GM21576 (cell line): ENCODE results near the gene TBC1D22A.

Experiments used
- ATAC-seq: cut with Tn5 transposase; IDR thresholded peaks from one replicate; pipeline ENCODE4 v1.9.1; 2021; ENCODE audit warnings: mild to moderate bottlenecking, moderate library complexity; ENCODE audit not compliant: unreplicated experiment

TBC1D22A gene

DNA sequence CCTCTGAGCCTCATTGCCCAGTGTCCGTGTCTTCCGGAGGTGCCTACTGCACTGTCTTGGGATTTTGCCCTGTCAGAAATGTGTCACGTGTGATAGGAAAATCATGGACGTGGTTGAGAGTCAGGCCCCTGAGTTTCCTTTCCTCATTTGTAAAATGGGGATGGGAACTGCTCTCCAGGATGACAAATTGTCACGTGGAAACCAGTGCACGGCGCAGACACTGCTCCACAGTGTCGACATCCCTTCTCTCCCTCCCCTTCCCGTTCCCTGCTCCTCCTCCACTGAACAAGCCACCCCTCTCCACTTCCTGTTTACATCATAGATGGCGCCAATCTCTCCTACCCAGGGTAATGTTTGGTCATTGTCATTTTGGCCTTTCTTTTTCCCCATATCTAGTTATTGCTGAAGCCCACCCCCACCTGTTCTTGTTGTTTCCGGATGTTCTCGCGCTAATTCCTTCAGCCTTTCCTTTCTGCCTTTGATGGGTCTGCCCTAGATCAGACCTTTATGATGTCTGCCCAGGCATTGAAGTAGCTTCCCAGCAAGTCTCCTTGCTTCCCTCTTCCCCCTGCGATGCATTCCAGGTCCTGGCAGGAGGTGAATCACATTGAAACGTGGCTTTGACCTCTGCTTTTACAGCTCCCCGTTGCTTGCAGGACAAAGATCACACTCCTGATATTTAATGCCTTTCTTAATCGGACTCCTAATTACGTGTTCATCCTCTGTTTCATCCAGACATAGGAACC, 91.8 kb downstream of the TBC1D22A start:
- ATAC-seq, result no peak

DNA sequence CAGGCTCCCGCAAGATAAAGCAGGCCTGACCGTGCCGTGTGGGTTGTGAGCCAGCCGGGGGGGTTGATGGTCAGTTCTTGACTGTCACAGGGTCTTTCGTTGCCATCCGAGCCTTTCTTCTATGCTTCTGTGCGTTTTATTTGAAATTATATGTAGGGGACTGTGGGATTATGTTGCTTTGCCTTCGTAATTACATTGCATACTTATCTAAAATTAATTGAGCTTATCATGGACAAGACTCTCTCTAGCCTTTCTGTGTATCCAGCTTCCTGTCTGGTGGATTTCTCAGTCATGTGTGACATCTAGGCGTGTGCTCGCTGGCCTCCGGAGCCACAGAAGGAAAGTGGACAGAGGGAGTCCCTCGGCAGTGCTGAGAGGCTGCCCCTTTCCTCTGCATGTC, 93.2 kb downstream of the TBC1D22A start:
- ATAC-seq, result no peak

DNA sequence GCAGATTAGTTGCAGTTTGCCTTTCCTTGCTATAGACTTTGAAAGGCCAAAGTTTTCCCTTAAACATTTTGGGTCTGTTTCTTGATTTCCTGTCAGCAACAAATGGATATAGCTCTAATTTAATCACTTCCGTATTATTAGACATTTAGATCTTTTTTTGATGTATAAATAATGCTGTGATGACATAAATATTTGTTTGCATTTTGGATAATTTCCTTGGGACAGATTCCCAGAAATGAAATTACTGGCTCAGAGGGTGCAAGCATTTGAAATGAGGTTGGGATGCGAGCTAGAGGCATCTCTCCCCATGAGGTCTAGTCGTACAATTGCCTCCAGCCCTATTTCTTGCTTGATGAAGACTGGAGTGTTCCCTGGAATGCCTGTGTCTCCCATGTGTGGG, 94.2 kb downstream of the TBC1D22A start:
- ATAC-seq, result no peak

DNA sequence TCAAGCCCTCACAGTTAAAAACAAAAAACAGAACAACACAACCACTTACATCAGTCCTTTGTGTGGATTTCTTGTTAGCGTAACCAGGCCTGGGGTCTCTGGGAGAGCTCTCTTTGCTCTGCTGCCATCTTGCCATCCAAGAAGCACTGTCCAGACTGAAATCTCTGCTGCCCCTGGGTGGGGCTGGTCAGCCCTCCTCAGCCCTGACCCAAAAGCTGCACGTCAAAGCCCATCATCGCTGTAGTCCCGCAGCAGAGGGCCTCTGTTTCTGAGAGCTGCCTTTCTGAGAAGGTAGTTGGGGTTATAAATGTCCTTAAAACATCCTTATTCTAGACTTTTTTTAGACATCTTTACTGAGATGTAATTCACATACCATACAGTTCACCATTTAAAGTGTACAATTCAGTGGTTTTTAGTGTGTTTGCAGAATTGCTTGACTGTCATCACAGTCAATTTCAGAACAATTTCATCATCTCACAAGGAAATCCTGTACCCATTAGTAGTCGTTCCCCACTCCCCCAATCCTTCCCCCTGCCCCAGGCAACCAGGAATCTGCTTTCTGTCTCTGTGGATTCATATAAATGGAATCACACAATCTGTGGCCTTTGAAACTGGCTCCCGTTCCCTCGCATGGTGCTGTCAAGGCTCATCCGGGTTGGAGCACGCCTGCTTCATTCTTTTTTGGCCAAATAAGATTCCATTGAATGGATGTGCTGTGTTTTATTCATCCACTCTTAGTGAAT, 94.9 kb downstream of the TBC1D22A start:
- ATAC-seq, result no peak

DNA sequence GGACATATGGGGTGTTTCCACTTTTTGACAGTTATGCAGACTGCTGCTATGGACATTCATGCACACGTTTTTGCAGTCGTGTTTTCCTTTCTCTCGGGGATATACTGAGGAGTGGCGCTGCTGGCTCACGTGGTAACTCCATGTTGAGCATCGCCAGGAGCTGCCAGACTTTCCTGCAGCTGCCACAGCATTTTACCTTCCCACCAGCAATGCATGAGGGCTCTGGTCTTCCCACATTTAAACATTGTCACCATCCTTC, 95.4 kb downstream of the TBC1D22A start:
- no peak for ATAC-seq

DNA sequence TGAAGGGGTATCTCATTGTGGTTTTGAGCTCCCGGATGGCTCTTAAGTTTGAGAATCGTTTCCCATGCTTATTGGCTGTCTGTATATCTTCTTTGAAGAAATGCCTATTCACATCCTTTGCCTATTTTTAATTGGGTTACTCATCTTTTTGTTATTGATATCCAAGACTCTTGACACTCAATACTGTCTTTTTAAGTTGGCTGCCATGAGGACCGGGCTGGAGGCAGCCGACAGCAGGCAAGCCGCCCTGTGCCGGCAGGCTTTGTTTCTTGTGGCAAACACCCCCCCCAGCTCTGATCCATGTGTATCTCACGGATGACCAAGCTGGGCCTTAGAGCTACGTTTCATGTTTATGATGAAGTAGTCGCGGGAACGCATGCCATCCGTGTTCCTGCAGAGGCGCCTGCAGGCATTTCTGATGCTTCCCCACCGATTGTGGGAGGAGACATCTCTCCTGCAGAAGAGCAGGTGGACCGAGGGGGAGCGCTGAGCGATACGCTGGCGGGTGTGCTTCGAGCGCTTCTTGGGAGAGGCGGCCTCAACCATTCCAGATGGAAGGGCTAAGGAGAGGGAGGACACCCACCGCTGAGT, 95.8 kb downstream of the TBC1D22A start:
- ATAC-seq, result no peak

DNA sequence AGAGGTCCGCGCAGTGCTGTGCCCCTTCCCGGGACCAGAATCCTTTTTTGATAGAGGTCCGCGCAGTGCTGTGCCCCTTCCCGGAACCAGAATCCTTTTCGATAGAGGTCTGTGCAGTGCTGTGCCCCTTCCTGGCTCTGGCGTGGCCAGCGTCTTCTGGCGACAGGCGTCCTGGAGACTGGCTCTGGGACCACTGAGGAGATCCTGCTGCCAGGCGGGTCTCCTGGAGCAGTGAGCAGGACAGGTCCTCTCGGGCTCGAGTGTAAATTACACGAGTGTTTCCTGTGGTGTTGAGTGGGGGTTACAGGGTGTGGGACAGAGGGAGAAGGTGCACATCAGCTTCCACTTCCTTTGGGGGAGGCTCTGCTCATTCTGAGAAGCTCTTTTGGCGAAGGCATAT, 98.1 kb downstream of the TBC1D22A start:
- no peak for ATAC-seq

DNA sequence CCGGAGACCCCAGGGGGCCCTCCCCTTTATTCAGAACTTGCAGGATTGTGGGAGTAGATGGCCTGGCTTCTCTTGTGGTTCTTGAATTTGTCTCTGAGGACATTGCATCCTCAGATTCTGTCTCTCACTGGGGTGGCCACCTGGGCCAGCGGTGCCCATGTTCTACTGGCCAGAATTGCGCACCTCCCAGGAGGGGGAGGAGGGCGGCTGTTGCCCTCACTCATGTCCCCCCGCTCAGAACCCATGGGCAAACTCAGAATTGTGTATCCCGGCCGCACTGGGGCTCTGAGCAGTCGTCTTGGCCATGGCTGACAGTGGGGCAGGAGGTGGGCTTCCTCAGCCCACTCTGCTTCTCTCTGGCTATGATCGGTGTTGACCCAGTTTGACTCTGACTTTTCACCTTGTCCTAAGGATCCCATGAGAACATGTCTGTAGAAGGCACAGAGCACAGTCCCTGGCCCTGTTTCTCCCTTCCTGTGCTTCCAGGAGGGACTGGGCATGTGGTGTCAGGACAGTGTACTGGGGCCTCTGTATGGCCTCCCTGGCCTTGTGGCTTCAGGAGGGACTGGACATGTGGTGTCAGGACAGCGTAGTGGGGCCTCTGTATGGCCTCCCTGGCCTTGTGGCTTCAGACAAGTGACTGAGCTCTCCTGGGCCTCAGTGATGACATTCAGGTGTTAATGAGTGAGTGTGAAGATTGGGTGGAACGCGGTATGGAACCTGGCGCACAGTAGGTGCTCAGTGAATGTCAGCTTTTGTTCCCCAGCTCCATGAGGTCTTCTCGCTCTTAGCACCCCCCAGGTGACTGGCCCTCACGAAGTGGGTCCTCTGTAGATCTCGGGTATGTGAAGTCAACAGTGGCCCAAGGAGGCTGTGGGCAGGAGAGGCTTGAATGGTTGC, 99.3 kb downstream of the TBC1D22A start:
- ATAC-seq, result no peak

DNA sequence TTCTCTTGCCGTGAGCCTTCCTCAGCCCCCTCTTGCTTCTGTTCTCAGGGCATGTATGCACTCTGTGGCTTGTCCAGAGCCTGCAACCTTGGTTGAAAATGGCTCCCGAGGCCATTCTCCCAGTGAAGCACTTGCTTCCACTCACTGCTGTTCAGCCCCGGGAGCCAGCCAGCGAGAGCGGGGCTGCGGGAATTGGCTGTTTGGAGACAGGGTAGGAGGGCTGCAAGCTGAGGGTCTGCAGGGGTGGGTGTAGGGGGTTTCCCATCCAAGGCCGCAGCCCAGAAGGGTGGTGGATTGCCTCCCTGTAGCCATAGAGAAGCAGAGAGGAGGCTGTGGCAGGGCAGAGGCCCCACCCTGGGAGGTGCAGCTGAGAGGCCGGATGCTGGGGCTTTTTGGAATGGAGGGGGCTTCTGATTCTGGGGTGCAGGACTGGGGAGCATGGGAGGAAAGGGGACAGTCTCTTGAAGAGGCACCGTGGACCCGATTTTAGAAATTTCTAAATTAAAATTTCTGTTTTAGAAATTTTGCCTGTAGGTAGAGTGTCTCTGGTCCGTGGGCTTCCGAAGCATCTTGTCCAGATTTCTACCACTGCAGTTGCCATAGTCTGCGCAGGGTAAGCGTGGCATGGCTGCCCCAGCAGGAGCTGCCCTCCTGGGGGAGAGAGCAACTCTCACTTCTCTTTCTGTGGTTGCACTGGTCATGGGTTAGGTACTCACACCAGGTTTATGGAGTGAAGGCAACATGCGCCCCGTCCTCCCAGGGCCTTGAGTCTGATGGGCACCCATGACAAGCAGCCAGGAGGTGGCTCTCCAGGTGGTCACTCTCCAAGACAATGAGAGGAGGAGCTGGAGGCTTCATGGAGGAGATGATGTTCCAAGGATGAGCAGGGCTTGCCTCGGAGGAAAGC, 100.2 kb downstream of the TBC1D22A start:
- ATAC-seq, result no peak

DNA sequence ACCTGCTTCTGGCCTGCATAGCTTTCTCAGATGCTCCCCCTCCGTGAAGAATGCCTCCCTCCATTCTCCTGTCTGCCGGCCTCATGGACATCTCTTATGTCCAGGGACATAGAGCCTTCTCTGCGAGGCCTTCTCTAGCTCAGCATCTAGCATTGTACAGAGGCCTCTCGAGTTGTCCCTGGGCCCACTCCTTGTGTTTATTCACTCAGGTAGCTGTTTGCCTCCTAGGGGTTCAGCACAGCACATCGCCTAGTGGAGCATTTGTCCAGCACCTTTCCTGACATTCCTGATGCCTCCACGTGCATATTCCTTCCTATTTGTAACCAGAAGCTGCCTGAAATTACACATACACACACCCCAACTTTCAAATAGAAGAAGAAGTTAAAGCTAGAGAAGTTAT, 101.3 kb downstream of the TBC1D22A start:
- no peak for ATAC-seq

DNA sequence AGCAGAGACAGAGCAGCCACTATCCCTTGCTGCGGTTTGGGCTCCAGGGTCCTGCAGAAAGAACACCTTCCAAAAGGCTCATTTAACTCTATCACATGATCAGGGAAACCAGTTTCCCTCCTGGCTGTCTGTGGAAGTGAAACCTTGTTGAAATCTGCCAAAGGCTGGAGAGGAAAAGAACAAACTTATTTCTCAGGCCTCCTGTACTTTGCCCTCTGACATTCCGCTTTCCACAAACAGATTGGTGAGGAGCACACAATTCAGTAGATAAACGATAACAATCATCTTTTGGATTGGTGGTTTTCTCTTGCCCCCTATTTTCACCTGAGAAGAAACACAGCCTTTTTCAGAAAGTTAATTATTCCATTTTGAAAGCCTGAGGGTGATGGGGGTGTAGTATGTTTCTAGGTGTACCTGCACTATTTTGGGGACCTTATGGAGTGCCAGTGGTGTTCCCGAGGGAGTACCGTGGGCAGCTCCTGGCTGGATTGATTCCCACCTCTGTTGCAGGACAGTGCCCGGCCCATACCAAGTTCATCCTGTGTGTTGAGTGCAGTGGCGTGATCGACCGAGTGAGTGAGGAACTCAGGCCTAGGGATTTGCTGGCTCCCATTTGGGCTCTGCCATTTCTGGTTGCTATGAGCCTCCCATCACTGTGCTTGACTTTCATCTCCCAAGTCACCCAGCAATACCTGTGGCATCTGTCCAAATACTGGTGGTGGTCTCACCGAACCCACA, 102.0 kb downstream of the TBC1D22A start:
- no peak for ATAC-seq

DNA sequence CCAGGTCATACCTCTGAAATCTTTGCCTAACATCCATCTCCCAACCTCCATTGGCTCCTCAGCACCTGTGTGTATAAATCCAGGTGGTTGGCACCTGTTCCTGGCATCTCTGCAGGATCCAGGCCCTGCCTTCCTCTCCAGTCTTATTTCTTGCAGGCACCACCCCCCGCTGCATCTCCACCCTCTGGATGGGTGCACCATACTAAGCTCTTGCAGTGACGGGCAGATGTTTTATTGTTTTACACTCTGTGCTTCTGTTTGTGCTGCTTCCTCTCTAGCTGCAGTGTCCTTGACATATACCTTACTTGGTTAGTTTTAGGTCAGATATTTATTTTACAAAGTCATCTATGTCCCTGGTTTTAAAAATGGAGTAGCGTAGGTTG, 102.6 kb downstream of the TBC1D22A start:
- ATAC-seq, result no peak

DNA sequence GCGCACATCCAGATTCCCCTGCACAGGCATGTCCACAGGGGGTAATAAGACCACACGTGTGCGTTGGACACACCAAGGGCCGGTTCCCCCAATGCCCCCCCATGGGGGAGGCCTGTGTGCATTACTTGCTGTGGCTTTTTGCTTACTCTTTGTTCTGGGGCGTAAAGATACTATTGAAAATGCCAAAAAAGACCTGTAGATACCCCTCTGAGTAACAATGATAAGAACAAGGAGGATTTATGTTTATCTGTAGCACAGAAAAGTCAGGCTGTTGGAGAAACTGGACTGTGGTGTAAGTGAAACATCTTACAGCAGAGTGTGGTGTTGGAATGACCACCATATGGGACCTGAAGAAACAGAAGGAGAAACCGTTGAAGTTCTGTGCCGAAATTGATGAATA, 103.2 kb downstream of the TBC1D22A start:
- ATAC-seq, result no peak

DNA sequence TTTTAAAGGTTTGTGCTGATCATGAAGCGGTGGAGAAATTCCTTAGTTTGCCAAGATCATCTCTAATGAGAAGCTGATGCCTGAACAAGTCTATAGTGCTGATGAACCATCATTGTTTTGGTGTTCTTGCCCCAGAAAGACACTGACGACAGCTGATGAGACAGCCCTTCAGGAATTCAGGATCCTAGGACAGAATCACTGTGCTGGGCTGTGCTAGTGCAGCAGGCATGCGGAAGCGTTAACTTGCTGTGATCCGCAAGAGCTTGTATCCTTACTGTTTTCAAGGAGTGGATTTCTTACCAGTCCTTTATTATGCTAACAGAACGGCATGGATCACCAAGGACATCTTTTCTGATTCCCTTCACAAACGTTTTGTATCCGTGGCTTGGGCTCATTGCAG, 104.1 kb downstream of the TBC1D22A start:
- no peak for ATAC-seq

DNA sequence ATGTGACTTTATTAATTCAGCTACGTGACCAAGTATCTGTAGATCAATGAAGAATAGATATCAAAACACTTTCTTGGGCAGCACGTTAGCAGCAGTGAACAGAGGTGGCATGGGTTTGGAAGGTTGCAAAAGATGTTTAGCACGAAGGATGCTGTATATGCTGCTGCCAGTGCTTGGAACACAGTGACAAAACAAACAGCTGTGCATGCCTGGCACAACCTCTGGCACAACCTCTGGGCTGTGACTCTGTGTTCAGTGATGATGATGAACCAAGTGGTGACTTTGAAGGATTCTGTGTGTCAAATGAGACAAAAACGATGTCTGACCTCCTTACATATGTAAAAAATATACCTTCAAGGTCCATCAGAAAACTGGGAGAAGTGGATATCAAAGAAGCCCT, 104.7 kb downstream of the TBC1D22A start:
- no peak for ATAC-seq

DNA sequence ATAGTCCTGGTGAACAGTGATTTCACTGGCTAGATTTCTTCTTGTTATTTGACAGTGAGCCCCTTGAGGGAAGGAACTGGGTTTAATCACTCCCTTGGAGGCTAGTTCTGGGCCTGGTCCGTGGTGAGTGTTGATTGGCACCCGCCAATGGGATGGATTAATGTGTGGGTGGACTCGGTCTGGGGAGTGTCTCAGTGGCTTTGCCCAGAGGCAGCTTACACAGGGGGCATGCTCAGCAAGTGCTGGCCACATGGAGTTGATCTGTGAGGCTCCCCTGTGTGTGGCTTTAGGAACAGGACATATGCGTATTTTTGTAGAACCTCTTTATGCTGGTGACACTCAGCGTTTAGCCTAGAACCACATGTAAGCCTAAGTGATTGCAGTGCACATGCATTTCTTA, 106.9 kb downstream of the TBC1D22A start:
- no peak for ATAC-seq

DNA sequence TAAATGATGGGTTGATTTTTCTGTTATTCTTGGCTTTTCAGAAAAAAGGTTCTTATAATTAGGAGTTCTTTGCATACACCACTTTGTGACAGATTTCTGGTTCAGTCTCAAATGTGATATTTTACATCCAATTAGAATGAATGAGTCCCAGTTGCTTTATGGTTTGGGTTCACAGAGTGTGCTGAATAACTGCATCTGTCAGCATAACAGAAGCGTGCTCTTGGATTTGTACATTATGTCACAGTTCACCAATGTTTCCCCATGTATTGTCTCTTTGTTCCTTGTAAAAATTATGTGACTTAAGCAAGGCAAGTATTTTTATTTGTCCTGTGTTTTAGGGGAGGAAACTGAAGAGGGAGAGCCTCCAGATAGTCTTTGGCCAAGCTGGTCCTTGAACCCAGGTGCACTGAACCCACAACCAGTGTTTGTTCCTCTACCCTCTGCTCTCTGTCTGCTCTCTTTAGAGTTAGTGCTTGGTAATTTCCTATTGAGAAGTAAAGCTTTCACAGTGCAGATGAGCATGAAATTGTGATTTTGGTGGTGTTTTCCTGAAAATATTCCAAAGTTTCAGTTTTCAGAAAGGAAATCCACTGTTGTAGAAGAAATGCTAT, 107.5 kb downstream of the TBC1D22A start:
- ATAC-seq, result no peak

DNA sequence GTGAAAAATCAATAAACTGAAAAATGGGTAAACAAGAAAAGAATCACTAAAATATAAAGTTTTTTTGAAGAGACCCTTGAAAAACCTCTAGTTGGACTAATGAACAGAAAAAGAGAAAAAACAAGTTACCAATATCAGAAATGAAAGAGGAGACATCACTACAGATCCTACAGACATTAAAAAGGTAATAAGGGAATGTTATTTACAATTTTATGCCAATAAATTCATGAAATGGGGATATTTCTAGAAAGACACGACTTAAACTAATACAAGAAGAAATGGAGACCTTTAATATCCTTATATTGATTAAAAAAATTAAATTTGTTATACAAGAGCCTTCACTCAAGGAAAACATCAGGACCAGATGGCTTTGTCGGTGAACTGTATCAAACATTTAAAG, 109.4 kb downstream of the TBC1D22A start:
- no peak for ATAC-seq

DNA sequence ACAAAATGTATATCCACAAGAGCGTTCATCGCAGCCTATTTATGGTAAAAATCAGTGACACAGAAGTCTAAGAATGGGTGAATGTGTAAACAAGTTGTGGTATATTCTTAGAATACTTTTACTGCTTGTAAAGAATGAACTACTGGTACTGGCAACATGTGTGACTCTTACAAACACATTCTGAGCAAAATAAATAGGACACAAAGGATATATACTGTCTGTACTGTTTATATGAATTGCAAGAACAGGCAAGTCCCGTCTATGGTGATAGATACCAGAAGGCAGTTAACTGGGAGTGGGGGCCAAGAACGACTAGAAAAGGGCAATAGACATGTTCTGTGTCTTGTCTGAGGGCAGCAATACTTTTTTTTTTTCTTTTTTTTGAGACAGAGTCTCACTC, 112.6 kb downstream of the TBC1D22A start:
- no peak for ATAC-seq
